Measurements from ENCODE around the gene SPACA5. TPM values are rescaled to one million over a fixed set of nuclear protein-coding genes. Genes with fewer than 3 reads are reported as not detected.
"Not testable (repeated sequence)": the region's sequence is repeated elsewhere in the genome, so short reads cannot be mapped to it uniquely, and the experiment has no call there.

Gene SPACA5
- total RNA-seq, 1 donor from 2014 or later, result not detected

DNA sequence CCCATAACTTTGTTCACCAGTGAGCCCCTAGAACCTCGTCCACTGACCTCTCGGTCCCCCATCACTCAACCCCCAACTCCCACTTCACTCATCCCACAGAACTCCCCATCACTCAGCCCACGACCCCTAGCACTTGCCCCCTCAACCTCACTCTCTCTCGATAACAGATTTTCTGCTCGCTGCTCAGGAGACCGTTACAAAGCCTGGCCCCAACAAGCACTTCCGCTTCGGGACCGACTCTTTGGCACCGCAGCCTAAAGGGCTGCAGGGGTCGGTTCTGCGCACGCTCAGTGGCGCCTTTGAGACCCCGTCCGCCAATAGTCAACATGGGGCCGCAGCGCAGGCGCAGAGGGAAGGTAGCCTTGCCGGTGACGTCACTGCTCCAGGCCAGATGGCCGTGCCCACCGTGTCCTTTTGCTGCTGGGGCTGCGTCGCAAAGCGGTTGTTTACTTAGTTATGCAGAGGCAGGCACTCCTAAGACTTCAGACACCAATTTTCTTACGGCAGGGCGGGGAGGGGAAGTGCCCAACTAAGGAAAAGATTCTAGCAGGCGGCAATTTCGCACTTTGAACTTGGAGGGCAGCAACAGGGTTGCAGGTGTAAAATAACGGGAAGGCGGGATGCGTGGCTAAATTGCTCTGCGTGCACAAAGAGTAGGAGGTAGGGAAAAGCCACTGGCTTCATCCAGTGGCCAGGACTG is 2.9 kb upstream of the SPACA5 start, which contains the start of gene ZNF182:
ZNF182 (minus strand) TSS at position 232 of the 700 bp plus-strand sequence. CDS start 1,380 bp downstream, outside the sequence.
- DNase-seq (ENCODE audit: low read depth), result no peak
- H3K4me3 ChIP-seq (ENCODE audit: low read depth, low read length), result peak within 1 kb of the TSS; percentile 80
- no peak for TF ChIP-seq CTCF (conservative IDR thresholded peaks at IDR 0.05; ENCODE audit: low read depth, low read length)

DNA sequence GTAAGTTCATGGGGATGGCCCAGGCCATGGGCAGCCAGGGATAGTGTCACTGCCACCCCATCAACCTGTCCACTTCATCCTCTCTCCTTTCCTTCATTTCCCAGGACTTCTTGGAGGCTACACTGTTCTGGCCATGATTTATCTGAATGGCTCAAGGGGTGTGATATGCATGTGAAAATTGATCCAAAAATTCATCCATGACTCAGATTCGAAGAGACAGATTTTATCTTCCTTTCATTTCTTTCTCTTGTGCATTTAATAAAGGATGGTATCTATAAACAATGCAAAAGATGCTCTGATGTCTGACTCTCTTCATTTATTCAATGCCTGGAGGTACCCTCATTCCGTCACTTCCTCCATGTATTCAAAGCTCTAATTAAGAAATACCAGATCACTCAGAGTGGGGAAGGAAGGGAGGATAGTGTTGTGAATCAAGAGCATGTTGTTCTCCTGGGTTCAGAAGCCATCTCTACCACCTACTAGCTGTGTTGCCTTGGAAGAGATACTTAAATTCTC is 2.7 kb downstream of the SPACA5 start:
- DNase-seq (ENCODE audit: low read depth); H3K4me3 ChIP-seq (ENCODE audit: low read depth, low read length): not testable (repeated sequence)

GRCh38 chrX:48016583-48017310 is 10.0 kb downstream of the SPACA5 start:
- DNase-seq (ENCODE audit: low read depth); H3K4me3 ChIP-seq (ENCODE audit: low read depth, low read length): not testable (repeated sequence)

GRCh38 chrX:48019892-48020291 is 13.1 kb downstream of the SPACA5 start:
- not testable (repeated sequence) for DNase-seq (ENCODE audit: low read depth); H3K4me3 ChIP-seq (ENCODE audit: low read depth, low read length)

DNA sequence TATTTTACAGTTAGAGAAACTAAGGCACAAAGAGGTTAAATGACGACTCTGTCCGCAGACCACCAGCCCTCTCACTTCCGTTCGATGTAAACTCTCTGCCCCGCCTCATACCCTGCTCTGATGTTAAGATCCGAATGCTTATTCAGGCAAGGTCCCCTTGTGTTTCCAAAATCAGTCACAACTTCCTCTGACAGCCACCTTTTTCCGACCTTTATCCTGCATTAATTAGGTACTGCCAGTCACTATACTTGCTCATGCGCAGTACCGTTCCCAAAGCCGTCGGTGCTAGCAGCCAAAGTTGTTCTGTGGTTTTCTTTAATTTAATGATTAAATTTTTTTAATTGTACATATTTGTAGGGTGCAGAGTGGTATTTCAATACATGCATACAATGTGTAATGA is 13.7 kb downstream of the SPACA5 start:
- not testable (repeated sequence) for DNase-seq (ENCODE audit: low read depth)
- peak overlapping the region; percentile 54 for H3K4me3 ChIP-seq (ENCODE audit: low read depth, low read length)

GRCh38 chrX:48021026-48021900 is 14.5 kb downstream of the SPACA5 start:
- H3K4me3 ChIP-seq (ENCODE audit: low read depth, low read length), result peak overlapping the region; percentile 54
- no peak for DNase-seq (ENCODE audit: low read depth)
- TF ChIP-seq CTCF (conservative IDR thresholded peaks at IDR 0.05; ENCODE audit: low read depth, low read length), result no peak

GRCh38 chrX:48022100-48022499 is 15.3 kb downstream of the SPACA5 start:
- no peak for TF ChIP-seq CTCF (conservative IDR thresholded peaks at IDR 0.05; ENCODE audit: low read depth, low read length)
- H3K4me3 ChIP-seq (ENCODE audit: low read depth, low read length), result peak overlapping the region; percentile 54
- no peak for DNase-seq (ENCODE audit: low read depth)

DNA sequence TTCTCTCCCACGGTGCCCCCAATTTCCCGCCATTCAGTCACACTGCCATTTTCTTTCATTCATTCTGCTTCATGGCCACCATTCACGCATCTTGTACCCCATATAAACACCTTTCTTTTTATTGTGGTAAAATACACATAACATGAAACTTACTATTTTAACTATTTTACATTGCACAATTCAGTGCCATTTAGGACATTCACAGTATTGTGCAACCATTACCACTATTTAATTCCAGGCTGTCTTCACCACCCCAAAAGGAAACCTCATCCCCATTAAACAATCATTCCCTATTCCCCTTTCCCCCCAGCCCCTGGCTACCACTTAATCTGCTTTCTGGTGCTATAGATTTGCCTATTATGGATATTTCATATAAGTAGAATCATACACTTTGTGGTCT is 15.9 kb downstream of the SPACA5 start:
- TF ChIP-seq CTCF (conservative IDR thresholded peaks at IDR 0.05; ENCODE audit: low read depth, low read length), result no peak
- no peak overlapping the region for H3K4me3 ChIP-seq (ENCODE audit: low read depth, low read length)
- no peak for DNase-seq (ENCODE audit: low read depth)
